ENCODE measurements around the gene NAALADL2.

GRCh38 chr3:175267121-175267531, 408.0 kb downstream of the NAALADL2 start:
- TF ChIP-seq, protein P1, sequence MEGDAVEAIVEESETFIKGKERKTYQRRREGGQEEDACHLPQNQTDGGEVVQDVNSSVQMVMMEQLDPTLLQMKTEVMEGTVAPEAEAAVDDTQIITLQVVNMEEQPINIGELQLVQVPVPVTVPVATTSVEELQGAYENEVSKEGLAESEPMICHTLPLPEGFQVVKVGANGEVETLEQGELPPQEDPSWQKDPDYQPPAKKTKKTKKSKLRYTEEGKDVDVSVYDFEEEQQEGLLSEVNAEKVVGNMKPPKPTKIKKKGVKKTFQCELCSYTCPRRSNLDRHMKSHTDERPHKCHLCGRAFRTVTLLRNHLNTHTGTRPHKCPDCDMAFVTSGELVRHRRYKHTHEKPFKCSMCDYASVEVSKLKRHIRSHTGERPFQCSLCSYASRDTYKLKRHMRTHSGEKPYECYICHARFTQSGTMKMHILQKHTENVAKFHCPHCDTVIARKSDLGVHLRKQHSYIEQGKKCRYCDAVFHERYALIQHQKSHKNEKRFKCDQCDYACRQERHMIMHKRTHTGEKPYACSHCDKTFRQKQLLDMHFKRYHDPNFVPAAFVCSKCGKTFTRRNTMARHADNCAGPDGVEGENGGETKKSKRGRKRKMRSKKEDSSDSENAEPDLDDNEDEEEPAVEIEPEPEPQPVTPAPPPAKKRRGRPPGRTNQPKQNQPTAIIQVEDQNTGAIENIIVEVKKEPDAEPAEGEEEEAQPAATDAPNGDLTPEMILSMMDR (IDR thresholded peaks at IDR 0.05) = no peak
- TF ChIP-seq POLR2A (IDR thresholded peaks at IDR 0.05) = no peak
